ENCODE measurements around the gene PRKCA.
"Not testable (repeated sequence)": the region's sequence is repeated elsewhere in the genome, so short reads cannot be mapped to it uniquely, and the experiment has no call there.

The PRKCA gene

GRCh38 chr17:66487121-66487520 is 184.7 kb downstream of the PRKCA start:
- Histone ChIP-seq H3K4me3 (ENCODE audit: low read length) (no peak overlapping the region), H3K27me3 (ENCODE audit: control insufficient read depth, insufficient read depth, low read length) (no peaks in the 10 kb centered on the region), H3K36me3 (ENCODE audit: control insufficient read depth, insufficient read depth, low read length) (no peaks in the 10 kb centered on the region), H3K4me1 (ENCODE audit: control insufficient read depth, insufficient read depth, low read length) (no peaks in the 10 kb centered on the region), H3K9me3 (ENCODE audit: control insufficient read depth, insufficient read depth, low read length) (no peaks in the 10 kb centered on the region), H3K27ac (ENCODE audit: low read length) (no peak overlapping the region)
- no peak for DNase-seq (ENCODE audit: low read depth, low spot score)
- no CpG with 5 or more reads among the region's 3 CpGs for WGBS (ENCODE audit: insufficient coverage, insufficient read length)

DNA sequence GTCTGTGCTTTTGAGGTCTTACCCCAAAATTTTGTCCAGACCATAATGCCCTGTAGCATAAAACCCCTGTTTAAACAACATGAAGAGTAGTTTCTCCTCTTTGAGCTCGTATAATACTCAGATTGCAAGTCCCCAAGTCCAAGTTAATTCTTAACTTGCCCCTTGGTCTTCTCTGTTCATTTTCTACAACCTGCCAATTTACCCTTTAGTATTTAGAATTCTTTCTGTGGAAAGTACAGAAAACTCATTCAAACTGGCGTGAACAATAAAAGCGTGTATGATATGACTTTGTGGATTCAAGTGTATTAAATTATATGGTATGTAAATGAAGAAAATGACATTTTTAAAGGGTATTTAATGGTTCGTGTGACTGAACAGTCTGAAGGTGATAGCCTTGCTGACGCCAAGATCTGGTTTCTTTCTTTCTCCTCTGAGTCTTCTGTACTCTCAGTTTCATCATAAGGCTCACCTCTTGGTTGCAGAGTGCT is 185.6 kb downstream of the PRKCA start:
- no peaks in the 10 kb centered on the region for H3K9me3 ChIP-seq (ENCODE audit: control insufficient read depth, insufficient read depth, low read length)
- H3K27me3 ChIP-seq (ENCODE audit: control insufficient read depth, insufficient read depth, low read length) = no peaks in the 10 kb centered on the region
- H3K36me3 ChIP-seq (ENCODE audit: control insufficient read depth, insufficient read depth, low read length) = no peaks in the 10 kb centered on the region
- no peak overlapping the region for H3K4me3 ChIP-seq (ENCODE audit: low read length)
- DNase-seq (ENCODE audit: low read depth, low spot score) = no peak
- no peaks in the 10 kb centered on the region; the same call in 1 of the 2 replicates for H3K4me1 ChIP-seq (ENCODE audit: control insufficient read depth, insufficient read depth, low read length)
- WGBS (ENCODE audit: insufficient coverage, insufficient read length) = 100% methylated on average over 3 of the region's 5 CpGs
- H3K27ac ChIP-seq (ENCODE audit: low read length) = no peak overlapping the region

GRCh38 chr17:66488864-66489263 is 186.5 kb downstream of the PRKCA start:
- Histone ChIP-seq H3K4me1 (ENCODE audit: control insufficient read depth, insufficient read depth, low read length) (peaks cover 2% of the 10 kb centered on the region; the same call in 1 of the 2 replicates), H3K9me3 (ENCODE audit: control insufficient read depth, insufficient read depth, low read length) (no peaks in the 10 kb centered on the region), H3K36me3 (ENCODE audit: control insufficient read depth, insufficient read depth, low read length) (no peaks in the 10 kb centered on the region), H3K4me3 (ENCODE audit: low read length) (no peak overlapping the region), H3K27ac (ENCODE audit: low read length) (no peak overlapping the region), H3K27me3 (ENCODE audit: control insufficient read depth, insufficient read depth, low read length) (no peaks in the 10 kb centered on the region)
- WGBS (ENCODE audit: insufficient coverage, insufficient read length) = no CpG with 5 or more reads among the region's 4 CpGs
- no peak for DNase-seq (ENCODE audit: low read depth, low spot score)

- H3K9me3 ChIP-seq (ENCODE audit: control insufficient read depth, insufficient read depth, low read length); H3K4me1 ChIP-seq (ENCODE audit: control insufficient read depth, insufficient read depth, low read length); H3K27ac ChIP-seq (ENCODE audit: low read length); H3K27me3 ChIP-seq (ENCODE audit: control insufficient read depth, insufficient read depth, low read length); H3K36me3 ChIP-seq (ENCODE audit: control insufficient read depth, insufficient read depth, low read length); DNase-seq (ENCODE audit: low read depth, low spot score); H3K4me3 ChIP-seq (ENCODE audit: low read length): not testable (repeated sequence)
- no CpG with 5 or more reads among the region's 3 CpGs for WGBS (ENCODE audit: insufficient coverage, insufficient read length)
Observed at GRCh38 chr17:66489576-66489975, 187.2 kb downstream of the PRKCA start.

- H3K27ac ChIP-seq (ENCODE audit: low read length) = no peak overlapping the region
Observed at GRCh38 chr17:66491213-66491612, 188.8 kb downstream of the PRKCA start.

GRCh38 chr17:66491665-66492064 is 189.3 kb downstream of the PRKCA start:
- DNase-seq (ENCODE audit: low read depth, low spot score) = no peak
- H3K9me3 ChIP-seq (ENCODE audit: control insufficient read depth, insufficient read depth, low read length) = no peaks in the 10 kb centered on the region
- no CpG with 5 or more reads among the region's 3 CpGs for WGBS (ENCODE audit: insufficient coverage, insufficient read length)
- H3K36me3 ChIP-seq (ENCODE audit: control insufficient read depth, insufficient read depth, low read length) = no peaks in the 10 kb centered on the region
- peaks cover 4% of the 10 kb centered on the region; the same call in 1 of the 2 replicates for H3K4me1 ChIP-seq (ENCODE audit: control insufficient read depth, insufficient read depth, low read length)
- H3K4me3 ChIP-seq (ENCODE audit: low read length) = no peak overlapping the region
- H3K27ac ChIP-seq (ENCODE audit: low read length) = no peak overlapping the region
- no peaks in the 10 kb centered on the region for H3K27me3 ChIP-seq (ENCODE audit: control insufficient read depth, insufficient read depth, low read length)

More at GRCh38 chr17:66491213-66491612, 188.8 kb downstream of the PRKCA start:
- WGBS (ENCODE audit: insufficient coverage, insufficient read length) = no CpG with 5 or more reads among the region's 2 CpGs
- H3K36me3 ChIP-seq (ENCODE audit: control insufficient read depth, insufficient read depth, low read length) = no peaks in the 10 kb centered on the region
- DNase-seq (ENCODE audit: low read depth, low spot score) = no peak
- peaks cover 4% of the 10 kb centered on the region; the same call in 1 of the 2 replicates for H3K4me1 ChIP-seq (ENCODE audit: control insufficient read depth, insufficient read depth, low read length)
- no peak overlapping the region for H3K4me3 ChIP-seq (ENCODE audit: low read length)
- no peaks in the 10 kb centered on the region for H3K9me3 ChIP-seq (ENCODE audit: control insufficient read depth, insufficient read depth, low read length)
- H3K27me3 ChIP-seq (ENCODE audit: control insufficient read depth, insufficient read depth, low read length) = no peaks in the 10 kb centered on the region

- WGBS (ENCODE audit: insufficient coverage, insufficient read length) = no CpG with 5 or more reads among the region's 4 CpGs
- DNase-seq (ENCODE audit: low read depth, low spot score) = no peak
- H3K27me3 ChIP-seq (ENCODE audit: control insufficient read depth, insufficient read depth, low read length) = no peaks in the 10 kb centered on the region
- H3K4me3 ChIP-seq (ENCODE audit: low read length) = no peak overlapping the region
- no peak overlapping the region for H3K27ac ChIP-seq (ENCODE audit: low read length)
- H3K36me3 ChIP-seq (ENCODE audit: control insufficient read depth, insufficient read depth, low read length) = no peaks in the 10 kb centered on the region
- H3K9me3 ChIP-seq (ENCODE audit: control insufficient read depth, insufficient read depth, low read length) = no peaks in the 10 kb centered on the region
- peaks cover 4% of the 10 kb centered on the region; the same call in 1 of the 2 replicates for H3K4me1 ChIP-seq (ENCODE audit: control insufficient read depth, insufficient read depth, low read length)
Observed at GRCh38 chr17:66492080-66492479, 189.7 kb downstream of the PRKCA start.

- Histone ChIP-seq H3K27me3 (ENCODE audit: control insufficient read depth, insufficient read depth, low read length) (no peaks in the 10 kb centered on the region), H3K4me1 (ENCODE audit: control insufficient read depth, insufficient read depth, low read length) (peaks cover 4% of the 10 kb centered on the region; the same call in 1 of the 2 replicates), H3K4me3 (ENCODE audit: low read length) (no peak overlapping the region), H3K36me3 (ENCODE audit: control insufficient read depth, insufficient read depth, low read length) (no peaks in the 10 kb centered on the region), H3K27ac (ENCODE audit: low read length) (no peak overlapping the region), H3K9me3 (ENCODE audit: control insufficient read depth, insufficient read depth, low read length) (no peaks in the 10 kb centered on the region)
- DNase-seq (ENCODE audit: low read depth, low spot score) = no peak
- no CpG with 5 or more reads among the region's 6 CpGs for WGBS (ENCODE audit: insufficient coverage, insufficient read length)
Observed at GRCh38 chr17:66492561-66493005, 190.2 kb downstream of the PRKCA start.

DNA sequence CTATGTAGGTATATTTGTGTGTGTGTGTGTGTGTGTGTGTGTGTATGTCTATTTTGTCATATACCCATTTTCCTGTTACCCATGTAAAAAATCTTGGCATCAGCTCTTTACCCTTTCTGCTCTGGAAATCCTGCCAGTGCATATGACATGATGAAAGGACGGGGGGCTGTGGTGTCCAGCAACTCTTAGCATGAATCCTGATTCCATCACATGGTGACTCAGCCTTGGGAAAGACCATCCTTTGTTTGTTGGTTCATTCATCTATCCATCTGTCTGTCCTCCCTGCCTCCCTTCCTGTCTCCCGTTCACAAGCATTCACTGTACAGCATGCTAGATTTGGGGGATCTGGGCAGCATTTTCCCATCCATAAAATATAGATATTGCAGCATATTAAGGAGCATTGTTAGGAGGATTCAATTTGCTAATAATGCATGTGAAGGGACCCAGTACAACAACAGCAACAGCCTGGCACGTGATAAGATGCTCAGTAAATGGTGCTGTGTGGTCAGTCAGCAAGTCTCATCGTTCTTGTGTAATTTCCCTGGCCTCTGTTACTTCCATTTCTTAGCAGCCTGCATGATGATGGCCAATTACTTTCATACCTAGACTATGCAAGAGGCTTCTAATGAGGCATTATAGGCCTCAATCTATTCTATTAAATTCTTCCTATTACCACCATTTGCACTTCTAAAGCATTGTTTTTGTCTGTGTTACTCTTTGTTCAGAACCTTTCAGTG is 191.0 kb downstream of the PRKCA start:
- no CpG with 5 or more reads among the region's 4 CpGs for WGBS (ENCODE audit: insufficient coverage, insufficient read length)
- H3K4me3 ChIP-seq (ENCODE audit: low read length) = no peak overlapping the region
- peaks cover 4% of the 10 kb centered on the region; the same call in 1 of the 2 replicates for H3K4me1 ChIP-seq (ENCODE audit: control insufficient read depth, insufficient read depth, low read length)
- no peak for DNase-seq (ENCODE audit: low read depth, low spot score)
- H3K9me3 ChIP-seq (ENCODE audit: control insufficient read depth, insufficient read depth, low read length) = no peaks in the 10 kb centered on the region
- H3K27me3 ChIP-seq (ENCODE audit: control insufficient read depth, insufficient read depth, low read length) = no peaks in the 10 kb centered on the region
- no peak overlapping the region for H3K27ac ChIP-seq (ENCODE audit: low read length)
- no peaks in the 10 kb centered on the region for H3K36me3 ChIP-seq (ENCODE audit: control insufficient read depth, insufficient read depth, low read length)

- H3K36me3 ChIP-seq (ENCODE audit: control insufficient read depth, insufficient read depth, low read length) = no peaks in the 10 kb centered on the region
- H3K9me3 ChIP-seq (ENCODE audit: control insufficient read depth, insufficient read depth, low read length) = no peaks in the 10 kb centered on the region
- H3K4me1 ChIP-seq (ENCODE audit: control insufficient read depth, insufficient read depth, low read length) = peaks cover 4% of the 10 kb centered on the region; the same call in 1 of the 2 replicates
- WGBS (ENCODE audit: insufficient coverage, insufficient read length) = no CpG with 5 or more reads among the region's 5 CpGs
- no peak overlapping the region for H3K27ac ChIP-seq (ENCODE audit: low read length)
- DNase-seq (ENCODE audit: low read depth, low spot score) = no peak
- no peaks in the 10 kb centered on the region for H3K27me3 ChIP-seq (ENCODE audit: control insufficient read depth, insufficient read depth, low read length)
- no peak overlapping the region for H3K4me3 ChIP-seq (ENCODE audit: low read length)
Observed at GRCh38 chr17:66494023-66494803, 191.8 kb downstream of the PRKCA start.

Data from iPS DF 6.9 (cell line).